ENCODE data around the gene XAGE1B.
"Not testable (repeated sequence)": the region's sequence is repeated elsewhere in the genome, so short reads cannot be mapped to it uniquely, and the experiment has no call there.

XAGE1B gene

GRCh38 chrX:52516987-52517325 is at the start of gene XAGE1B:
TSS of gene XAGE1B (minus strand) at chrX:52517063. CDS start at chrX:52515527, 1,536 bp downstream.
- DNase-seq = not testable (repeated sequence)

GRCh38 chrX:52563105-52563504 is 46.2 kb upstream of the XAGE1B start:
- no peak for DNase-seq

GRCh38 chrX:52558140-52558539 is 41.3 kb upstream of the XAGE1B start:
- DNase-seq = no peak

- DNase-seq = no peak
These were observed 39.9 kb upstream of the XAGE1B start for GRCh38 chrX:52556741-52557140.

- no peak for DNase-seq
These were observed 37.3 kb upstream of the XAGE1B start for GRCh38 chrX:52553995-52554642.

GRCh38 chrX:52548769-52549168 is 31.9 kb upstream of the XAGE1B start:
- DNase-seq = not testable (repeated sequence)

- no peak for DNase-seq
These were observed 27.4 kb upstream of the XAGE1B start for GRCh38 chrX:52544147-52544840.

GRCh38 chrX:52542311-52542710 is 25.4 kb upstream of the XAGE1B start:
- DNase-seq = no peak

- not testable (repeated sequence) for DNase-seq
These were observed 24.2 kb upstream of the XAGE1B start for GRCh38 chrX:52541051-52541450.

GRCh38 chrX:52516110-52516986 is 515 bp downstream of the XAGE1B start:
- DNase-seq = not testable (repeated sequence)

GRCh38 chrX:52511126-52511525 is 5.7 kb downstream of the XAGE1B start:
- DNase-seq = not testable (repeated sequence)

GRCh38 chrX:52509916-52510315 is 6.9 kb downstream of the XAGE1B start:
- DNase-seq = no peak

GRCh38 chrX:52507331-52507730 is 9.5 kb downstream of the XAGE1B start:
- no peak for DNase-seq

- DNase-seq = no peak
These were observed 12.3 kb downstream of the XAGE1B start for GRCh38 chrX:52504551-52504950.

- not testable (repeated sequence) for DNase-seq
These were observed 15.5 kb downstream of the XAGE1B start for GRCh38 chrX:52501362-52501761.

GRCh38 chrX:52496419-52496772 is 20.5 kb downstream of the XAGE1B start:
- DNase-seq = not testable (repeated sequence)

GRCh38 chrX:52495545-52496418 is 21.1 kb downstream of the XAGE1B start, which contains the start of gene XAGE1A:
TSS of gene XAGE1A (plus strand) at chrX:52495808. CDS start at chrX:52497362, 1,554 bp downstream.
- not testable (repeated sequence) for DNase-seq

- DNase-seq = not testable (repeated sequence)
These were observed 45.6 kb downstream of the XAGE1B start for GRCh38 chrX:52471301-52471700.
